Suppressor macrophage (primary cell): ENCODE measurements around the gene CTTN.
"Not testable (repeated sequence)": the region's sequence is repeated elsewhere in the genome, so short reads cannot be mapped to it uniquely, and the experiment has no call there.

Experiments used
- DNase-seq, 4 experiments: peaks; one replicate each; pipeline ENCODE4 v3.0.0-alpha.2; 2020 to 2022

Gene CTTN

GRCh38 chr11:70381872-70382861, 16.2 kb upstream of the CTTN start:
- DNase-seq, result no peak

- DNase-seq, result no peak
Measured at GRCh38 chr11:70383664-70384565, 14.4 kb upstream of the CTTN start.

- no peak for DNase-seq
Measured at GRCh38 chr11:70384566-70385152, 13.7 kb upstream of the CTTN start.

- no peak for DNase-seq
Measured at GRCh38 chr11:70387564-70387963, 10.8 kb upstream of the CTTN start.

GRCh38 chr11:70389201-70389600, 9.1 kb upstream of the CTTN start:
- no peak for DNase-seq

- DNase-seq, result not testable (repeated sequence)
Measured at GRCh38 chr11:70390882-70391281, 7.4 kb upstream of the CTTN start.

GRCh38 chr11:70394211-70394950, 3.9 kb upstream of the CTTN start:
- DNase-seq, result no peak

GRCh38 chr11:70397336-70397982, 870 bp upstream of the CTTN start:
- DNase-seq, result peak; percentile 20 to 39 (median 34)

GRCh38 chr11:70398834-70399680, 728 bp downstream of the CTTN start:
- peak in 2 of 4 experiments; percentile 21 to 47 for DNase-seq

GRCh38 chr11:70399681-70400112, 1.4 kb downstream of the CTTN start:
- peak; percentile 88 to 93 (median 90) for DNase-seq

- DNase-seq, result no peak
Measured at GRCh38 chr11:70400643-70401042, 2.3 kb downstream of the CTTN start.

- no peak for DNase-seq
Measured at GRCh38 chr11:70402016-70402415, 3.7 kb downstream of the CTTN start.

- peak in 1 of 4 experiments; percentile 14 for DNase-seq
Measured at GRCh38 chr11:70402685-70403084, 4.4 kb downstream of the CTTN start.

- no peak for DNase-seq
Measured at GRCh38 chr11:70404244-70404643, 5.9 kb downstream of the CTTN start.

- no peak for DNase-seq
Measured at GRCh38 chr11:70405679-70406395, 7.5 kb downstream of the CTTN start.

- DNase-seq, result no peak
Measured at GRCh38 chr11:70407121-70407520, 8.8 kb downstream of the CTTN start.

GRCh38 chr11:70407814-70408213, 9.5 kb downstream of the CTTN start:
- DNase-seq, result no peak

- not testable (repeated sequence) for DNase-seq
Measured at GRCh38 chr11:70408326-70408725, 10.0 kb downstream of the CTTN start.

- DNase-seq, result no peak
Measured at GRCh38 chr11:70409437-70409836, 11.1 kb downstream of the CTTN start.

GRCh38 chr11:70409871-70410270, 11.5 kb downstream of the CTTN start:
- DNase-seq, result no peak
